ENCODE measurements around the gene CHMP4A.

CHMP4A gene, protein sequence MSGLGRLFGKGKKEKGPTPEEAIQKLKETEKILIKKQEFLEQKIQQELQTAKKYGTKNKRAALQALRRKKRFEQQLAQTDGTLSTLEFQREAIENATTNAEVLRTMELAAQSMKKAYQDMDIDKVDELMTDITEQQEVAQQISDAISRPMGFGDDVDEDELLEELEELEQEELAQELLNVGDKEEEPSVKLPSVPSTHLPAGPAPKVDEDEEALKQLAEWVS

DNA sequence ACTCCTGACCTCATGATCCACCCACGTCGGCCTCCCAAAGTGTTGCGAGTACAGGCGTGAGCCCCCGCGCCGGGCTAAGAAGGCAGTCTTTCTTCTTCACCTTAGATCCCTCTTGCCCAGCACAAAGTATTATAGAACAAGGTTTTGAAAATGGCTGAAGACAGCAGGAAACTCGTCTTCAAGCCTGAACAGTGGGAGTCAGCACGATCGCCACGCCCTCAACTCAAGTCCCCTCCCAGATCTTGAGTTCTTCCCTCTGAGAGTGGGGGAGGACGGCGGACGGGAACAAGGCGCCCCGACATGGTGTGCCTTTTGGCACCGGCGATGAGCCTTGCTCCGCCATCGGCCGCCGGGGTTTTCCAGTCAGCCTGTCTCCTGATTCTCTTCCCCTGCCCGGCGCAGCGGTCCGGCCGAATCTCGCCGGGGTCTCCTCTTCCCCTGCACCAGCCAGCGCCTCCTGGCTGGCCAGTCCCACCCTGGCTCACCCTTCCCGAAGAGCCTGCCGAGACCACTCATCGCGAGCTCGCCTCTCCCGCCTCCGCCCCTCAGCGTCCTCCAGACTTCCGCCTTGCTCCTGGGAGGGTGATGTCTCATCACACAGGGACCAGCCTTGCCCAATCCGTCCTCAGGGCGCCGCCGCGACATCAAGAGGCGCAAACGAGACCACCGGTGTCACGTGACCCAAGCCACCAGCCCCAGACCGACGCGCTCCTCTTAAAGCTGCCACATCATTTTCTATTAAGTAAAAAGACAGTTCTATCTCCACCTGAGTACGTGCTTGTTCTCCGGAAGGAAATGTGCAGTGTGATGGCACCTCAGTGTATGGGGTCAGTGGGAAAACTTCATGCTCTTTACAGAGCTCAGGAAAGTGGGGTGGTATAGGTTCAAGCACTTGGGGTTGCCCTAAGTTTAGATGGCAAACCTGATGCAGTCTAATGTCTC lies at the start of gene CHMP4A:
TSS of gene CHMP4A (minus strand) at position 565 of the 942 bp plus-strand sequence. CDS start at position 516, 49 bp downstream.
- DNase-seq, result peak; percentile 96 to 97

DNA sequence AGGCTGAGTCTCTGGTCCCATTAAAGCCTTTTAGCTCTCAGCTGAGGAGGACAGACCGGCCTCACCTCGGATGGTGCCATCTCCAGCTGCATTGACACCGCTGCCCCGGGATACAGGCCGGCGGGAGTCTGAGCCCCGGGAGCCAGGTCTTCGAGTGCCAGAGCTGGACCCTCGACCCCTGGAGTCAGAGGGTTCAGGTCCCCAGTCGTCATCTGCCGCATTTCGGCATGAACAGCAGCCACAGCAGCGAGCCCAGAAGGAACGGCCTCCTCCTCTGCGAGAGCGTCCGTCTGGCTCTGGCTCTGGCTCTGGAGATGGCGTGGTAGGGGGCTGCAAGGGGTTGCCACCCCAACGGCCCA lies 48.7 kb upstream of the CHMP4A start:
- no peak for DNase-seq

DNA sequence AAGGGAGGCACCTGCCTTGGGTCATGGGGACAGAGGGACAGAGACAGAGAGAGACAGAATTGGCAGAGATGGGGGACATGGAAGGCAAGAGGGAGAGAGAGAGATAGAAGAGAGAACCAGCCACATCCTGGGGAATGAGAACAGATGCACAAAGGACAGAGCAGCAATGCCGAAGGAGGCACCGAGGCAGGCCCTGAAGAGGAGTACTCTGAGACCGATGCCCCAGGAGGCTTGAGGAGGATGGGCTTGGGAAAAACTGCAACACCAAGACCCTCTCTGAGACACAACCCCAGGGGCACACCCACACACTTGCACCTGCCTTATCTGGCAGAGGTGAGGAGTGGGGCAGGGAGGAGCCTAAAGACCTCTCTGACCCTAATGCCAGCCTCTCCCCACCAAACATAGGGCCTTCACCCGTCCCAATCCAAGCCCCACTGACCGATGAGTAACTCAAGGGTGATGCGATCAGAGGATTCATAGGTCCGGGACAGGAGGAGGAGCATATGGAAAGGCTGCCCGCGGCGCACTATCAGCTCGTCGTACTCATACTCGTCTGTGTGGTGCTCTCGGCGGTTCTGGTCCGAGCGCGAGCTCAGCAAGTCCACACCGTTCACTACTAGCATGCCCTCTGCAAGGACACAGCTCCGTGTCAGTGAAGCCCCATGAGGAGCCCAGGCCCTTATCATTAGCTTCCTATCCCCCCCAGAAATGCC lies 48.1 kb upstream of the CHMP4A start:
- DNase-seq, result no peak

DNA sequence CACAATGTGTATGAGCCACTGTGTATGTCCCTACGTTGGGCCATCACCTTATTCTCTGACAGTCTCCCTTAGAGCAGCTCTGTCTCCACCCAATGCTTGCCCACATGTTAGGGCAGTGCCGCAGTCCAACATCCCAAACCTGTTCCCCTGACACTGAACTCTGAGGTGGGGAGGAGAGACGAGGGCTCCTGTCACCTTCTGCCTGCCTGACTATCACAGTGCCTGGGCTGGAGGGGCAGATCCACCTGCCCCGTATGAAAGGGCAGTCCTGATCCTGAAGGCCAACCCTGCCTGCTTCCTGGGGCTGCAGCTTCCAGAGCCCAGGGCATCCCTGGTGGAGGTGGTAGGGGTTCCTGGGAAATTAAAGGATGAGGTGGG lies 47.5 kb upstream of the CHMP4A start:
- no peak for DNase-seq

DNA sequence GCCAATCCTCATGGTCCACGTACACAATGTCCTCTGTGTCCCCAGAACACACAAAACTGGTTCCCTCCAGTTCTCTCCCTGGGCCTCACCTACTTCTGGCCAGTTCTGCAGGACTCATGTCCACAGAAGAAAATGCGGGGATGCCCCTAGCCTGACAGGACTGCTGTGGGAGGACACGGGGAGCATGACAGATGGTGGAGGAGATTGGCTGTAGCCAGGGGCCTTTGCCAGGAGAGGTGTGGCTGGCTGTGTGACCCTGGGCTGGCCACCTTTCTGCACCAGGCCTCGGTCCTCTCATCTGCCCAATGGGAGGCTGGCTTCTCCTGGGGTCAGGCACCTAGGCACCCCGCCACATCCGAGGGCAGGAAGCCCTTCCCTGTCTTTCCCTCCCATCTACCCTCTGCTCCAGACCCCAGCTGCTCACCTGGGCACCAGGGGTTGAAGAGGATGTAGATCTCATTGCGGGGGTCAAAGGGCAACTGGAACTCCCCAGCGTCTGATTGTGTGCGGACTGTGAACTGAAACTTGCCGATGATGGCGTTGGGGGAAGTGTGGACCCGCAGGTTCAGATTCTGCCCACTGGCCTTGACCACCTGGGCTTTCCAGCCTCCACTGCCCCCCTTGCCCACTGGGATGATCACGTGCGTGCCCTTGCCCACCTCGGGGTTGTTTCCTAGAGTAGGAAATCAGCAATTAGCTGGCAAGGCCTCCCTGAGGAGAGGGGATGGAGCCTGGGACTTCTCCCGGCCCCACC lies 46.9 kb upstream of the CHMP4A start:
- DNase-seq, result no peak

DNA sequence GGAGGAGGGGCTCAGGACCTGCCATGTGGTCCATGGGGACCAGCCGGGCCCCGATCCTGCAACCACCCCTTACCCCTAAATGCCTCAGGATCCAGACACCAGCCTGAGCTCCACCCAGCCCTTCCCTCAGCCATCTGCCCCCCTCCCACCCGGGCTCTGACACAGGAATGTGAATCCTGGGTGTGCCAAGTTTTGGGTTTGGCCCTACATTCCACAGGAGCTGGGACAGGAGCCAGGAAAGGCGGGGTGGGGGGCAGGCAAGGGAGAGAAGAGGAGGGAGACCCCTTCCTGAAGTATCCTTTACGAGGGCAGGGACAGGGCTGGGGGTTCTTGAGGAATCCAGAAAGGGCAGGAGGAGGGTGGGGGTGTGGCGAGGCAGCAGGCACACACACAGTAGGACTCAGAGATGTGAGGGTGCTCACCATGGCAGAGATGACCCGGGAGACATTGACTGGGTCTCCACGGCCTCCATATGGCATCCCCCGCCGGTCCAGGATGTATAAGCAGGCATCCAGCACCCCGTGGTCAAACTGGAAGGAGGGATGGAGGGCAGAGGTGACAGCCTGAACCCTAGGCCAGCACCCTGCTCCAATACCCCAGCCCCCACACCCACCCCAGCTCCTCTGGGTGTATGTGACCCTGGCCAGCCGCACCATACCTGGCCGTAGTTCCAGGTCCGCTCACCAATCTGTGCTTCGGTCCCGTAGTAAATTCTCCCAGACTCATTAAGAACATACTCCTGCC lies 46.2 kb upstream of the CHMP4A start:
- no peak for DNase-seq

DNA sequence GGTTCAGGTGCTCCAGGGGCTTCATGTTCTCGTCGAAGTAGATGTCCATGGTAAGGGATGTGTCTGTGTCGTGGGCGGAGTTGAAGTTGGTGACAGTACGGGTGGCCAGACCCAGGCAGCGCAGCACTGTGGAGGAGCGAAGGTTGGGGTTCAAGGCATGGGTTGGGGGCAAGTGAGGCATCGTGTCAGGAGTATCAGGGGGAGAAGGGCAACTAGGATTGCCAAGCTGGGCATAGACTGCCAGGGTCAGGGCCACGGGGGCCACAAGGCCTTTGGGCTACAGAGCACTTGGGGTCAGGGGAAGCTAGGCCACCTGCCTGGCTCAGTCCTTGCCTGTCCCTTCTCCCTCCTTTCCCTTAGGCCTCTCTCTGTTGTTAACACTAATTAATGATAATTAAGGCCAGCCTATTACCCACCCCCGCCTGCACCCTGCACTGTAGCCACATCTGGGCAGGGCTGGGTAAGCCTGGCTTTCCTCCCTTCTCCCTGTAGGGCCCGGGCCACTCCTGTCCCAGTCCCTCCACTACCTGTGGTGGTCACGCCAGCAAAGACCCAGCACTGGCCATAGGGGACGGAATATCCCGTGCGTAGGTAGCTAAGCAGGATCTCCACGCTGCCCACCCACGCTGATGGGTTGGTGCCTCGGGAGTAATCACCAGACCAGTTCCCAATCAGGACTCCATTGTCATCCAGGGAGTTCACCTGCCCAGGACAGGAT lies 45.4 kb upstream of the CHMP4A start:
- DNase-seq, result no peak

DNA sequence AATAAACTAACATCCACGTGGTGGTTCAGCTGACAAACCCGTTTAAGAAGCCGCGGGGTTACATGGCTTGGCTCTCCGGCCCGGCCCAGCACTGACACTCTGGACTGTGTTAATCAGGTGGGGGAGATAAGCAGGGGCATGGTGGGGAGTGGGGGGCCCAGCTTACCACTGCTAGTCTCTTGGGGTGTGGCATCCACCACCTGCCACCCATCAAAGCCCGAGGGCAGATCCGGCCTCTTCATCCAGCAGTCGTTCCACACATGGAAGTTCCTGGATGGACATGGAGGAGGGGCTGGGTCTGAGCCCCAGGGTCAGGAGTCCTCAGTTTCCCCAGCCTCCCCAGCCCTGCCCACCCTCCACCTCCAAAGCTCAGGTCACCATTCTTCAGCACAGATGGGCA lies 44.8 kb upstream of the CHMP4A start:
- DNase-seq, result no peak

DNA sequence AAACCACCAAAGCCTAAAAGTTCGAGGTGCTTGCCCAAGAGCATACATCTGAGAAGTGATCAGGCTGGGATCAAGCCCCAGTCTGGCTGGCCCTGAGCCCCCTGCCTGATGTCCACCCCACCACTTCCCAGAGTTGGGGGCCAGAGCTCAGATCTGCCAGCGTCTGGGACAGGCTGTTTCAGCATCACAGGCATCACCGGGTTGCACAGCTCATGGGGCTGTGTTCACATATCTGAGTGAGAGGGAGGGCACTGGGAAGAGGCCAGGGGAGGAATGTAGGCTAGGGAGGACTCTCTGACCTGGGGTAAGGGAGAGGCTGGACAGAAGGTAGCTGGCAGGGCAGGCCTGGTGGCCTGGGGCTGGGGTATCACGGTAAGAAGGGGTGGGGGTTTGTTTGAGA lies 43.7 kb upstream of the CHMP4A start:
- DNase-seq, result no peak

DNA sequence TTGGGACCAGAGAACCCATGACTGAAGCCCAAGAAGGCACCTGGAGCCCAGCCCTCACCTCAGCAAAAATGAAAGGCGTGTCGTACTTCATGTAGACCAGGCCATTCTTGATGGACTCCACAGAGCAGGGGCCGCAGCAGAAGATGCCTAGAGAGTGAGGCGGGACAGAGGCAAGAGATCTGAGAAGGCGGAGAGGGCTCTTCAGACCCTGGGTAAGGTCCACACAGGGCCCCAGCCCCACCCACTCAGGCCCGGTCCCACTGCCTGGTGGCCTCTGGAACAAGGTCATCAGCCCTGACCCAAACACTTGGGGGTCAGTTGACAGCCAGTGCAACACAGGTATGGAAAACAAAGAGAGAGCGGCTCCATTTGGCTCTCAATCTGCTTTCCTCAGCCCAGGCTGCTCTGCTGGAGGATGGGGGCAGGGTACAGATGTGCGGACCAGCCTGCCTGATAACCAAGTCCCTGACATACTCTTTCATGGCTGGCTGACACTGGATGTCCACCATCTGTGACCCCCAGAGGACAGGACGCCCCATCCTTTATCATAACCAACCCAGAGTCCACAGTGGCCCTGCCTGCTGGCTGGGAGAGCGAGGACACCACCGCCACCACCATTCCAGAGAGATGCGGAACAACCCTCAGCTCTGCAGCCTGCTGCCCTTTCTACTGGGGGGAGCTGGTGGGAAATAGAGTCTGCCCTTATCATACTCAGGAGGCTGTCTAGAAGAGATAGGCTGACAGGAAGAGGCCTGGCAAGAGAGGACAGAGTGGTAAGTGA lies 42.8 kb upstream of the CHMP4A start:
- DNase-seq, result no peak

DNA sequence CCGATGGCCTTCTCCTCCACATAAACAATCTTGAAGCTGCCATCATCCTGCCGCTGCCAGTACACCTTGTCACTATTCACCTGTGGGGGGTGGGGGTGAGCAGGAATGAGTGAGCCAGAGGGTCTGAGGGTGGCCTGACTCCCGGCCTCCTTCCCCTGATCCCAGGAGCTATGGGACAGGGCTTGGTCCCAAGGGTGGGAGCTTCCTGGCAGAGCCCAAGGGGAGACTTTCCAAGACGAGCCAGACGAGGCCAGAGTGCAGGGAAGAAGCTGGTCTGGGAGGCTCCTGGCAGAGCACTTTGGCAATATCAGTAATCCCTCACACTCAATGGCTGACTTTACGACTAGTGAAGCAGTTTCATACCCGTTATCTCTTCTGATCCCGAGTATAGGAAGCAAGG lies 42.1 kb upstream of the CHMP4A start:
- DNase-seq, result no peak

DNA sequence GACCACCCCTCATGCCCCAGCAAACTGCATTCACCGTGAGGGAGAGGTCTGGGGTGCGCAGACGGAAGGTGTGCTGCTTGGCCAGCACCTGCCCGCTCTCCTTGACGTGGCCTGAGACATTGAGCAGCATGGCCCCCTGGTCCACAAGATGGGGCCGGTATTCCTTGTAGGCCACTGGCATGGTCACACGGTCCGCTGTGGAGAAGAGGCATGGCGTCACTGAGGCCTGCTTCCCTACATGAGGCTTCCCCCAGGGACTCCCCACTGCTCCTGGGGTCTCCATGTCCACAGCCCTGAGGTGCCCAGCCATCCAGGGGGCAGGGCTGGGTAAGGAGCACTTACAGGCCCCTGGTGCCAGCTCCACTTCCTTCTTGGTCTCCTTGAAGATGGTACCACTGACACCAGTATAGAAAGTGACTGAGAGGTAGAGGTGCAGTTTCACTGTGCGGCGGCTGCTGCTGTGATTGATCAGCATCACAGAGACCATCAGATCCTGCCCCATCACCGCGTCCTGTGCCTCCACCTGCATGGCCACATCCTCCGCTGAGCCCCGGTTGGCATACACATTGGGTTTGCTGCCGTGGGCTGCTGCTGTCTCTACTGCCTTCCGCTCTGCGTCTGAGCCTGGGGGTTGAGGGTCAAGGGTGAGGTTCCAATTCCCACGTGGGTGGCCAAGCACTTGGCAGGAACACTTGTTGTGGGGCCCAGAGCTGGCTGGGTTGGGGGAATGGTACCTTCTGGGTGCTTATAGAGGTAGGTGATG lies 41.5 kb upstream of the CHMP4A start:
- no peak for DNase-seq

DNA sequence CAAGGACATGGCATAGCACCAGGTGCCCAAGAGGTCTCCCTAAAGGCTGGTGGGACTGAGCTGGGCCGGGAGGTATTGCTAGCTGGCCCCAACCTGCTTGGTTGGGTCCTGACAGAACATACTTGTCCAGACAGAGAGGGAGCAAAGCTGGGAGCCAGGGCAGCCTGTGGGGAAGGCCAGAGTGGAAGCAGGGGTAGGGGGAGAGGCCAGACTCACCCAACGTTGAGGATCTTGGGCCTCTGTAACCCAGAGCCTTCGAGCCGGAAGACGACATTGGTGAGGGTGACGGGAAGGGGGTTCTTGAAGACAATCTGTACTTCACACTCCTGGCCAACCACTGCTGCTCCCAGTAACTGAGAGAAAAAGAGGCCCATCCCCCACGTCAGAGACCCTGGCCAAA lies 40.6 kb upstream of the CHMP4A start:
- no peak for DNase-seq

DNA sequence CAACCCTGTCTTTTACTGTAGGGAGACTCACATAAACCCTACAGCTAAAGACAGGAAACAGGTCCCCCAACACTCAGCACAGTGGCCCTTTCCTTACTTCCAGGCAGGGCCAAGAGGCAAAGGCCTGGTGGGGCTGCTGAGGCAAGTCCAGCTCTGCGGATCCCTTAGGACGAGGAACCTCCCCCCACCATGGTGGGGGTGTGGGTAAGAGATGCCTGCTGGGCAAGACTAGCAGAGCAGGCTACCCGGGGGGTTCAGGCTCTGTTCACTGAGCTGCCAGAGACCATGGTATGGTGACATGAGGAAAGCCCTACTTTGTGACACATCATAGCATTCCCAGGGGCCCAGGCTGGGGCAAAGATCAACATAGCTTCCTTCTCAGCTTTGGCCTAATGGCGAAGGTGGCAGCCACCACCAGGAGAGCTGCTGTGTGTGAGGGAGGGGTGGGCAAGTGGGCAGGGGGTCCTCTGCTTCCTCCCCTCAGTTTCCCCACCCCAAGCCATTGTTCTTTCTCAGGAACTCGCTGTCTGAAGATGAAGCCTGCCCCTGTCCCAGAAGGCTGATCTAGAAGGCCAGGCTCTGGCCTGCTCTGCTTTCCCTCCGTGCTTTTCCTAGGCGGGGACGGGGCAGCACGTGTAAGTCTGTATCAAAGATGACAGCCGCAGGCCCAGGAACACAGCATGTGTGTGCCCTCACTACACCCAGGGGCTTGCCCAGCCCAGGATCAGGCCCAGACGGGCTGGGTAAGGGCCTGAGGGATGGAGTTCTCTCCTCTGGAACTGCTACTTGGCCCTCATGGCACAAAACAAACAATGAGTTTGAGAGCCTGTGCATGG lies 39.2 kb upstream of the CHMP4A start:
- no peak for DNase-seq

DNA sequence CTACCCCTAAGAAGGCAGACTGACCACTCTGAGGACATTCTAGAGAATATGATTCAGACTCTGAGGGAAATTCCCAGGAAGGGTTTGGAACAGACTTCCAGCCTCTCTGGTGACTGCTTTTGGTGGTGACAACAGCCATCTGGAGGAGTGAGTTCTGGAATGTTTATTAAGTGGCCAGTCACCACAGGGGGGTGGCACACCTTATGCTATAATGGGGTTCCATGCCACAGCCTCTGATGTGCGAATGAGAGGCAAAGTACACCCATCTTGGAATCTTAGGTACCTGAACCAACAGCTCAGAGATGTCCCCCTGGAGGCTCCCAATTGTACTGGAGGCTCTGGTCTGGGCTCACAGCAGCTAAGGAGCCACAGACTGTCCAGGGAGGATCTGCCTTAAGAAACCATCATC lies 38.6 kb upstream of the CHMP4A start:
- DNase-seq, result no peak

DNA sequence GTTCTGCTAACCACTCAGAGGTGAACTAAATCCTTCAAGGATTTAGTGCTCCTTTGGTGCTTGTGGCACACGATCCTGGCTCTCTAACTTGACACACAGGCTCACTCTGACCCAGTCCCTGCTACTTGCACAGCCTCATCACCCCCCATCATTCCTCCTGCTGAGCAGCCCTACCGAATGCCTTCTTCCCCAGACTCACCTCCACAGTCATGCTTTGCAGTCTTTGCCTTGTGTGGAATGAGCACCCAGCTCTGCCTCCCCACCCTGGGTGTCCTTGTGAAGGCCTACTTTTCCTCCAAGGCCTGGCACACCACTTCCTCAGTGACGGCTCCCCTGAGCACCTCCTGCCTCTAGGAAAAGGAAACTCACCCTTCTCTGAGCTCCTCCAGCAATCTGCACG lies 37.1 kb upstream of the CHMP4A start:
- no peak for DNase-seq

DNA sequence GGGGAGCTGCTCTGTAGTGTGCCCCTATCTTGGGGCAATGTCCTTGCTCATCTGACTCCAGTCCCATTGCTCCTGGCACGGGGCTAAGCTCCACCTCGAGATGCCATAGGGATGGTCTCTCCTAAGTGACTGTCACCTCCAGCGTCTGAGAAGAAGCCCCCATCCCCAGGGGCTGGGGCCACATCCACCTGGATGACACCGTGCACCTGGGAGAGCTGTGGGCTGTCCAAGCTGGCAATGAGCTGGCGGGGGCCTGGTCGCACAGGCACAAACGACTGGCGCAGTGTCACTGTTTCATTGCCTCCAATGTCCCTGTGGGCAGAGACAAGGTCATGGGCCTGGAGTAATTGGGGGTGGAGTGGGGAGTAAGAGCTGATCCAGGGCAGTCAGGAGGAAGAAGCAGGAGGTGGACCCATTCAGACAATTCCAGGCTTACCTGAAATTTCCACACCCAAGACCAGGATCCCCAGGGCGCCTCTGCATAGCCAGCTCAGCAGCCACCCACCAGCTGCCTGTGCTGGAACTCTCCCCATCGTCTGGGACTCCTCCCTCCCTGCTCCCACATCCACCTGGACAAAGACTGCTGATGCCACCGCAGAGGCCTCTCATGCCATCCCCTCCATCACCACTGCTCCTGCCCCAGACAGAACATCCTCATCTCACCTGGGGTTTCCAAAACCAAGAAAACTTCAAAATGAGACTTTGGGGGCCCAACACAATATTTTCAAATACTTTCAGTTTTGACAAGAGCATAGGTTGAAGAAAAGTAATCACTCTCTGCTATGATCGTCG lies 36.1 kb upstream of the CHMP4A start:
- DNase-seq, result no peak

DNA sequence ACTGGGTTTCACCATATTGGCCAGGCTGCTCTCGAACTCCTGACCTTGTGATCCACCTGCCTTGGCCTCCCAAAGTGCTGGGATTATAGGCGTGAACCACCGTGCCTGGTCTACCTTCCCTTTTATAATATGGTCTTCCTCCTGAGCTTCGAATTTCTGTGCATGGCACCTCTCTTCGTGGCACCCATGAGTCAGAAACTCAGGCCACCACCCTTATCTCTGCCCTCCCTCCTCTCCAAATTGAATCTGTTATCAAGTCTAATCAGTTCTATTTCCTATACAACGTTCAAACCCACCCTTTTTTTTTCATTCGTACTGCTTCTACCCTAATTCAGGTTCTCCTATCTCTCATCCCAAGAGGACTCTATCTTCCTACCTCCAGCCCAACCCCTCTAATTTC lies 34.1 kb upstream of the CHMP4A start:
- no peak for DNase-seq

All from CD4-positive, alpha-beta T cell treated with Interleukin-1 beta for 1 hour (primary cell).